ENCODE measurements around the gene RMND5B. TPM values are rescaled to one million over a fixed set of nuclear protein-coding genes. Genes with fewer than 3 reads are reported as not detected.

The RMND5B gene
- total RNA-seq, 1 donor from 2014 or later: 25.3 TPM

DNA sequence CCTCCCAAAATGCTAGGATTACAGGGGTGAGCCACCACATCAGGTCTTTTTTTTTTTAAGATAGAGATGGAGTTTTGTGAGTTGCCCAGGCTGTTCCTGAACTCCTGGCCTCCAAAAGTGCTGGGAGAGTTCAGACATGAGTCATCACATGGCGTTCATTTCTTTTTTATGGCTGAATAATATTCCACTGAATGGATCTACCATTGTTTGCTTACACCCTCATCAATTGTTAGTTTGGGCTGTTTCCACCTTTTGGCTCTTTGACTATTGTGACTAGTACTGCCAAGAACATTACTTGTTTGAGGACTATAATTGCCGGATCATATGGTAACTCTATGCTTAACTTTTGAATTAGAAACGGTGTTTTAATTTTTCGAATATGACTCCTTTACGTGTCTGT, 18.3 kb upstream of the RMND5B start:
- Histone ChIP-seq H3K4me2 (peak overlapping the region; percentile 99), H3K79me2 (ENCODE audit: low read depth) (peaks cover 33% of the 10 kb centered on the region), H3K27ac (no peak overlapping the region), H3K4me3 (peak overlapping the region; percentile 77), H4K20me1 (ENCODE audit: low read depth) (peaks cover 28% of the 10 kb centered on the region), H3K9me3 (ENCODE audit: low read depth) (no peaks in the 10 kb centered on the region), H3K36me3 (no peaks in the 10 kb centered on the region), H3K9ac (no peak overlapping the region), H3K4me1 (peaks cover 37% of the 10 kb centered on the region), H2AFZ (replicated peaks) (peak overlapping the region; percentile 84), H3F3A (ENCODE audit: low read depth) (peaks cover 57% of the 10 kb centered on the region), H3K27me3 (peaks cover 12% of the 10 kb centered on the region)
- H3K27me3 Mint-ChIP-seq (ENCODE audit: insufficient read depth, low read depth): peaks cover 14% of the 10 kb centered on the region
- no peak overlapping the region for H3K27ac Mint-ChIP-seq
- no peaks in the 10 kb centered on the region for H3K36me3 Mint-ChIP-seq
- H3K9me3 Mint-ChIP-seq: no peaks in the 10 kb centered on the region
- H3K4me3 Mint-ChIP-seq: peak overlapping the region; percentile 89
- TF ChIP-seq, protein P1, sequence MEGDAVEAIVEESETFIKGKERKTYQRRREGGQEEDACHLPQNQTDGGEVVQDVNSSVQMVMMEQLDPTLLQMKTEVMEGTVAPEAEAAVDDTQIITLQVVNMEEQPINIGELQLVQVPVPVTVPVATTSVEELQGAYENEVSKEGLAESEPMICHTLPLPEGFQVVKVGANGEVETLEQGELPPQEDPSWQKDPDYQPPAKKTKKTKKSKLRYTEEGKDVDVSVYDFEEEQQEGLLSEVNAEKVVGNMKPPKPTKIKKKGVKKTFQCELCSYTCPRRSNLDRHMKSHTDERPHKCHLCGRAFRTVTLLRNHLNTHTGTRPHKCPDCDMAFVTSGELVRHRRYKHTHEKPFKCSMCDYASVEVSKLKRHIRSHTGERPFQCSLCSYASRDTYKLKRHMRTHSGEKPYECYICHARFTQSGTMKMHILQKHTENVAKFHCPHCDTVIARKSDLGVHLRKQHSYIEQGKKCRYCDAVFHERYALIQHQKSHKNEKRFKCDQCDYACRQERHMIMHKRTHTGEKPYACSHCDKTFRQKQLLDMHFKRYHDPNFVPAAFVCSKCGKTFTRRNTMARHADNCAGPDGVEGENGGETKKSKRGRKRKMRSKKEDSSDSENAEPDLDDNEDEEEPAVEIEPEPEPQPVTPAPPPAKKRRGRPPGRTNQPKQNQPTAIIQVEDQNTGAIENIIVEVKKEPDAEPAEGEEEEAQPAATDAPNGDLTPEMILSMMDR (IDR thresholded peaks at IDR 0.05): no peak
- no peak for TF ChIP-seq EZH2phosphoT487 (IDR thresholded peaks at IDR 0.05)
- TF ChIP-seq EZH2 (IDR thresholded peaks at IDR 0.05): no peak
- no peak for DNase-seq (ENCODE audit: low spot score)
- peaks cover 44% of the 10 kb centered on the region for H3K4me1 Mint-ChIP-seq

DNA sequence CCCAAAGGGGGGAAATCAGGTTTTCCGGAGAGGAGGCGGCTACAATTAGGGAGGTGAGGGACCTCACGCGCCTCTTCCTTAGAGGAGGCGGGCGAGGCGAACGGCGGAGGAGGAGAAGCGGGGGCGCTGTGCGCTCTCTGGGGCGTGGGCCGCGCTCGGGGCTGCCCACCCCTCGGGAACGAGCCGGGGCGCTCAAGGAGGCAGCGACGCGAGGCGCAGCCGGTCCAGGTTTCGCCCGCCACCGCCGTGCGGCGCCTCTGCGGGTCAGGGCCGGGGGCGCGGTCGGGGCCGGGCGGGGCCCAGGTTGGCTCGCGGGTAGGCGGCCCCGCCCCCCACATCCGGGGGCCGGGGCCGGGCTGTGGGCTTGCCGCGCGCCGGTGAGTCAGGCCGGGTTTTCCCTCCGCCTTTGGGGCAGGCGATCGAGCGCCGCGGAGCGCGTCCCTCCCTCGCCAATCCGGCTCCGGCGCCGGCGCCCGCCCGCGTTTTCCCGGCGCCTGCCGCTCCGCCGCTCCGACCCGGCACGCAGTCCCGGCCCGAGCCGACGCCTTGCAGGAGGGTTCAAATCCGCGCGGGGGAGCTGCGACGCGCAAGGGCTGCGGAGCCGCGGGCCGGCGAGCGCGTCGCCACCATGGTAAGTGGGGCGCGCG, 17.6 kb upstream of the RMND5B start, which contains the start of gene N4BP3:
TSS of gene N4BP3 (plus strand) at position 392 of the 647 bp plus-strand sequence. CDS start 6,052 bp downstream, outside the sequence.
- Histone ChIP-seq H3K27ac (no peak within 1 kb of the TSS), H3F3A (ENCODE audit: low read depth) (peaks cover 49% of the 10 kb centered on the region), H3K9ac (no peak within 1 kb of the TSS), H4K20me1 (ENCODE audit: low read depth) (peaks cover 28% of the 10 kb centered on the region), H2AFZ (replicated peaks) (peak within 1 kb of the TSS; percentile 84), H3K4me3 (peak within 1 kb of the TSS; percentile 77), H3K36me3 (no peaks in the 10 kb centered on the region), H3K9me3 (ENCODE audit: low read depth) (no peaks in the 10 kb centered on the region), H3K4me2 (peak within 1 kb of the TSS; percentile 99), H3K27me3 (peaks cover 12% of the 10 kb centered on the region), H3K4me1 (peaks cover 30% of the 10 kb centered on the region), H3K79me2 (ENCODE audit: low read depth) (peaks cover 40% of the 10 kb centered on the region)
- TF ChIP-seq, protein P1 (IDR thresholded peaks at IDR 0.05): peak; percentile 32
- TF ChIP-seq EZH2 (IDR thresholded peaks at IDR 0.05) (no peak), EZH2phosphoT487 (IDR thresholded peaks at IDR 0.05) (no peak)
- Mint-ChIP-seq H3K27ac (peak within 1 kb of the TSS; percentile 83), H3K9me3 (no peaks in the 10 kb centered on the region), H3K36me3 (no peaks in the 10 kb centered on the region), H3K27me3 (ENCODE audit: insufficient read depth, low read depth) (peaks cover 12% of the 10 kb centered on the region), H3K4me1 (peaks cover 38% of the 10 kb centered on the region), H3K4me3 (peak within 1 kb of the TSS; percentile 95)
- peak; percentile 96 for DNase-seq (ENCODE audit: low spot score)

DNA sequence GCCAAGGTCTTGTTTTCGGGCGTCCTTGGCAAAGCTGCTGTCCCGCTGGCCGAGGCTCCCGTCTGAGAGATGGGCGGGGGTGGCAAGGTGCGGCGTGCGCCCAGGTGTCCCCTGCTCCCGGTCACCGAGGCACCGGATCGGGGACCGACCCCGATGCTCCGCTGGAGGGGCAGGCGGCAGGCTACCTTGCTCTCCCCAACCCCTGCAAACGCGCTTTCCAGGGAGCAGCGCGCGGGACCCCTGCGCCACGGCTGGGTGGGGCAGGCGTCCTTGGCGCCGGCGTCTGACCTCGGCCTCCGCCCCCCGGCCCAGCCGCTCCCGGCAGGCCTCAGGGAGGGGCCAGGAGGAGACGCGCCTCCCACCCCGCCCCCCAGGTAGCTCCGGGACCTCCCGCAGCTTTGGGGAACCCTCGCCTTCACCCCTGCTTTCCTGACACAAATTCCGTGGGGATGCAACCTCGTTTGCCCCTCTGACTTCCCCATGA, 16.9 kb upstream of the RMND5B start:
- Histone ChIP-seq H3K36me3 (no peaks in the 10 kb centered on the region), H3F3A (ENCODE audit: low read depth) (peaks cover 45% of the 10 kb centered on the region), H3K27me3 (peaks cover 12% of the 10 kb centered on the region), H3K9me3 (ENCODE audit: low read depth) (no peaks in the 10 kb centered on the region), H3K9ac (no peak overlapping the region), H2AFZ (replicated peaks) (peak overlapping the region; percentile 84), H3K4me2 (peak overlapping the region; percentile 99), H3K79me2 (ENCODE audit: low read depth) (peaks cover 43% of the 10 kb centered on the region), H3K4me1 (peaks cover 29% of the 10 kb centered on the region), H4K20me1 (ENCODE audit: low read depth) (peaks cover 28% of the 10 kb centered on the region), H3K27ac (no peak overlapping the region), H3K4me3 (peak overlapping the region; percentile 77)
- H3K4me1 Mint-ChIP-seq: peaks cover 34% of the 10 kb centered on the region
- H3K27ac Mint-ChIP-seq: peak overlapping the region; percentile 70
- H3K27me3 Mint-ChIP-seq (ENCODE audit: insufficient read depth, low read depth): peaks cover 12% of the 10 kb centered on the region
- no peak for TF ChIP-seq EZH2phosphoT487 (IDR thresholded peaks at IDR 0.05)
- TF ChIP-seq, protein P1 (IDR thresholded peaks at IDR 0.05): no peak
- TF ChIP-seq EZH2 (IDR thresholded peaks at IDR 0.05): no peak
- DNase-seq (ENCODE audit: low spot score): peak; percentile 61
- no peaks in the 10 kb centered on the region for H3K9me3 Mint-ChIP-seq
- peak overlapping the region; percentile 95 for H3K4me3 Mint-ChIP-seq
- no peaks in the 10 kb centered on the region for H3K36me3 Mint-ChIP-seq
